ENCODE measurements around the gene SLC30A10.

GRCh38 chr1:219952361-219952760 is 24.0 kb upstream of the SLC30A10 start:
- TF ChIP-seq CTCF (optimal IDR thresholded peaks at IDR 0.05 in 1 of 3, IDR thresholded peaks at IDR 0.05 in 1 of 3, conservative IDR thresholded peaks at IDR 0.05 in 1 of 3; ENCODE audit: extremely low read depth in 1 of 3, insufficient read depth in 2 of 3, low read length in 3 of 3) (no peak), EZH2 (IDR thresholded peaks at IDR 0.05; ENCODE audit: low read length) (no peak)

All from keratinocyte (primary cell).